CD4-positive, CD25-positive, alpha-beta regulatory T cell (primary cell): ENCODE results near the gene PEX11A. TPM values are rescaled to one million over a fixed set of nuclear protein-coding genes. Genes with fewer than 3 reads are reported as not detected.

ENCODE experiments used
- ATAC-seq, 2 donors: fragments of 150-1000 bp; cut with Tn5 transposase; one replicate each; pipeline ENCODE4 v1.10.0; 2021; ENCODE audit warnings: low read depth in 2 of 2, moderate number of reproducible peaks in 2 of 2, moderate library complexity in 1 of 2
- DNase-seq, 3 donors: peaks; one replicate each; pipeline versions ENCODE4 v3.0.0 to v3.0.0-alpha.2; 2012 to 2022; ENCODE audit warnings: mixed read lengths in 1 of 3
- H3K27ac ChIP-seq: one replicate; pipeline ENCODE4 v1.7.0; 2013; ENCODE audit warnings: mild to moderate bottlenecking, low read length; ENCODE audit not compliant: insufficient read depth, poor library complexity, severe bottlenecking
- H3K27me3 ChIP-seq: one replicate; pipeline ENCODE4 v1.7.0; 2013; ENCODE audit warnings: low read length; ENCODE audit not compliant: control insufficient read depth, insufficient read depth
- H3K36me3 ChIP-seq: one replicate; pipeline ENCODE4 v1.7.0; 2013; ENCODE audit warnings: mild to moderate bottlenecking, low read length, moderate library complexity; ENCODE audit not compliant: control insufficient read depth, insufficient read depth
- H3K4me1 ChIP-seq: 2 replicates; pipeline ENCODE4 v1.7.0; 2013; ENCODE audit warnings: mild to moderate bottlenecking, low read length; ENCODE audit not compliant: insufficient read depth, control insufficient read depth, poor library complexity, severe bottlenecking
- H3K4me3 ChIP-seq: one replicate; pipeline ENCODE4 v1.7.0; 2013; ENCODE audit warnings: low read depth, mild to moderate bottlenecking, low read length, moderate library complexity
- H3K9me3 ChIP-seq, 2 experiments: 1 replicate in 1 of 2; 2 replicates in 1 of 2; pipeline ENCODE4 v1.7.0; 2013; ENCODE audit warnings: low read length in 2 of 2, mild to moderate bottlenecking in 1 of 2, moderate library complexity in 1 of 2; ENCODE audit not compliant: control insufficient read depth in 2 of 2
- H3K27ac Mint-ChIP-seq, 3 donors: one replicate each; pipeline ENCODE4 v1.8.0; 2020 to 2022; ENCODE audit warnings: mild to moderate bottlenecking in 3 of 3, mixed read lengths in 3 of 3, moderate library complexity in 2 of 3
- H3K27me3 Mint-ChIP-seq: one replicate; pipeline ENCODE4 v1.8.0; 2022; ENCODE audit warnings: mild to moderate bottlenecking, mixed read lengths
- H3K36me3 Mint-ChIP-seq: one replicate; pipeline ENCODE4 v1.8.0; 2020; ENCODE audit warnings: mixed read lengths
- H3K4me1 Mint-ChIP-seq, 4 donors: one replicate each; pipeline ENCODE4 v1.8.0; 2020 to 2022; ENCODE audit warnings: mixed read lengths in 4 of 4, mild to moderate bottlenecking in 1 of 4
- H3K4me3 Mint-ChIP-seq, 4 donors: one replicate each; pipeline ENCODE4 v1.8.0; 2020 to 2022; ENCODE audit warnings: mild to moderate bottlenecking in 4 of 4, mixed read lengths in 4 of 4, moderate library complexity in 3 of 4
- H3K9me3 Mint-ChIP-seq, 7 donors: one replicate each; pipeline ENCODE4 v1.8.0; 2020 to 2022; ENCODE audit warnings: mixed read lengths in 7 of 7, mild to moderate bottlenecking in 3 of 7, moderate library complexity in 2 of 7
- polyA plus RNA-seq, 4 donors: library from polyadenylated mRNA; unstranded; fragments of 300-500 nt; fragmentation: Illumina TruSeq; gene quantifications; one replicate each; pipeline ENCODE4 v1.2.3, GENCODE V29; 2021
- total RNA-seq: library from RNA; stranded (reverse); gene quantifications from one replicate; pipeline ENCODE4 v1.2.3, GENCODE V29; 2022

PEX11A gene
- total and polyA plus RNA-seq, 5 donors from 2014 or later: 1.2 to 3.7 (median 1.7) TPM; not detected in 1

GRCh38 chr15:89662893-89663626, 27.5 kb downstream of the PEX11A start:
- no peak for ATAC-seq

GRCh38 chr15:89660556-89660955, 30.0 kb downstream of the PEX11A start:
- Mint-ChIP-seq H3K4me1 (peaks cover 0 to 8% (median 4%) of the 10 kb centered on the region in 4 donors), H3K27ac (no peak overlapping the region), H3K9me3 (no peaks in the 10 kb centered on the region), H3K27me3 (peaks cover 72% of the 10 kb centered on the region), H3K36me3 (no peaks in the 10 kb centered on the region), H3K4me3 (no peak overlapping the region)
- H3K4me3 ChIP-seq: no peak overlapping the region
- no peaks in the 10 kb centered on the region for H3K9me3 ChIP-seq
- ATAC-seq: no peak
- no peak for DNase-seq
- peaks cover 25% of the 10 kb centered on the region for H3K27me3 ChIP-seq
- H3K4me1 ChIP-seq: no peaks in the 10 kb centered on the region
- H3K27ac ChIP-seq: no peak overlapping the region
- H3K36me3 ChIP-seq: no peaks in the 10 kb centered on the region

More at GRCh38 chr15:89662893-89663626, 27.5 kb downstream of the PEX11A start:
- Histone ChIP-seq H3K4me1 (no peaks in the 10 kb centered on the region), H3K27me3 (peaks cover 12% of the 10 kb centered on the region), H3K27ac (no peak overlapping the region), H3K4me3 (no peak overlapping the region), H3K36me3 (no peaks in the 10 kb centered on the region), H3K9me3 (no peaks in the 10 kb centered on the region)
- no peaks in the 10 kb centered on the region for H3K36me3 Mint-ChIP-seq
- peaks cover 63% of the 10 kb centered on the region for H3K27me3 Mint-ChIP-seq
- peaks cover 0 to 4% (median 0%) of the 10 kb centered on the region in 4 donors for H3K4me1 Mint-ChIP-seq
- DNase-seq: no peak
- peak overlapping the region in 1 of 3 donors; percentile 53 for H3K27ac Mint-ChIP-seq
- no peaks in the 10 kb centered on the region for H3K9me3 Mint-ChIP-seq
- no peak overlapping the region for H3K4me3 Mint-ChIP-seq

- ATAC-seq (no peak), DNase-seq (no peak)
- Mint-ChIP-seq H3K27me3 (peaks cover 70% of the 10 kb centered on the region), H3K4me1 (peaks cover 0 to 10% (median 6%) of the 10 kb centered on the region in 4 donors), H3K9me3 (no peaks in the 10 kb centered on the region), H3K4me3 (no peak overlapping the region), H3K36me3 (no peaks in the 10 kb centered on the region), H3K27ac (no peak overlapping the region)
- H3K4me3 ChIP-seq: no peak overlapping the region
- H3K4me1 ChIP-seq: peaks cover 11% of the 10 kb centered on the region
- no peaks in the 10 kb centered on the region for H3K36me3 ChIP-seq
- H3K9me3 ChIP-seq: no peaks in the 10 kb centered on the region
- H3K27ac ChIP-seq: no peak overlapping the region
- H3K27me3 ChIP-seq: peaks cover 19% of the 10 kb centered on the region
These were observed 31.3 kb downstream of the PEX11A start for GRCh38 chr15:89659295-89659694.

- Mint-ChIP-seq H3K27ac (no peak overlapping the region), H3K4me1 (peaks cover 0 to 12% (median 7%) of the 10 kb centered on the region in 4 donors), H3K27me3 (peaks cover 80% of the 10 kb centered on the region), H3K36me3 (no peaks in the 10 kb centered on the region), H3K9me3 (no peaks in the 10 kb centered on the region), H3K4me3 (no peak overlapping the region)
- ATAC-seq (no peak), DNase-seq (no peak)
- no peak overlapping the region for H3K27ac ChIP-seq
- H3K27me3 ChIP-seq: peaks cover 20% of the 10 kb centered on the region
- no peak overlapping the region for H3K4me3 ChIP-seq
- H3K9me3 ChIP-seq: no peaks in the 10 kb centered on the region
- H3K36me3 ChIP-seq: no peaks in the 10 kb centered on the region
- peaks cover 11% of the 10 kb centered on the region for H3K4me1 ChIP-seq
These were observed 32.8 kb downstream of the PEX11A start for GRCh38 chr15:89657686-89658200.

GRCh38 chr15:89656116-89656815, 34.3 kb downstream of the PEX11A start:
- H3K4me1 Mint-ChIP-seq: peaks cover 0 to 12% (median 7%) of the 10 kb centered on the region in 4 donors
- no peaks in the 10 kb centered on the region for H3K36me3 Mint-ChIP-seq
- Histone ChIP-seq H3K27me3 (peaks cover 20% of the 10 kb centered on the region), H3K4me1 (peaks cover 11% of the 10 kb centered on the region), H3K4me3 (no peak overlapping the region), H3K27ac (no peak overlapping the region), H3K36me3 (no peaks in the 10 kb centered on the region), H3K9me3 (no peaks in the 10 kb centered on the region)
- ATAC-seq (no peak), DNase-seq (no peak)
- H3K9me3 Mint-ChIP-seq: no peaks in the 10 kb centered on the region
- no peak overlapping the region for H3K27ac Mint-ChIP-seq
- H3K27me3 Mint-ChIP-seq: peaks cover 69% of the 10 kb centered on the region
- peak overlapping the region; percentile 39 to 78 (median 58) for H3K4me3 Mint-ChIP-seq

- no peaks in the 10 kb centered on the region for H3K9me3 Mint-ChIP-seq
- no peaks in the 10 kb centered on the region for H3K36me3 Mint-ChIP-seq
- Histone ChIP-seq H3K4me1 (peaks cover 11% of the 10 kb centered on the region), H3K9me3 (no peaks in the 10 kb centered on the region), H3K36me3 (no peaks in the 10 kb centered on the region), H3K4me3 (no peak within 1 kb of the TSS), H3K27ac (no peak within 1 kb of the TSS), H3K27me3 (peaks cover 16% of the 10 kb centered on the region)
- peaks cover 0 to 12% (median 7%) of the 10 kb centered on the region in 4 donors for H3K4me1 Mint-ChIP-seq
- DNase-seq: no peak
- no peak for ATAC-seq
- H3K27me3 Mint-ChIP-seq: peaks cover 61% of the 10 kb centered on the region
- H3K27ac Mint-ChIP-seq: peak within 1 kb of the TSS in 1 of 3 donors; percentile 44
- H3K4me3 Mint-ChIP-seq: peak within 1 kb of the TSS; percentile 39 to 78 (median 58)
These were observed 35.4 kb downstream of the PEX11A start, which contains the start of gene KIF7 for GRCh38 chr15:89654847-89655805. KIF7 (minus strand) TSS chr15:89655467; CDS start chr15:89652930, 2,537 bp downstream.

GRCh38 chr15:89654301-89654761, 36.2 kb downstream of the PEX11A start:
- H3K27ac ChIP-seq: no peak overlapping the region
- H3K27ac Mint-ChIP-seq: peak overlapping the region in 1 of 3 donors; percentile 44
- H3K9me3 Mint-ChIP-seq: no peaks in the 10 kb centered on the region
- H3K4me3 ChIP-seq: no peak overlapping the region
- peak overlapping the region in 3 of 4 donors; percentile 22 to 86 (median 61) for H3K4me3 Mint-ChIP-seq
- peaks cover 0 to 12% (median 7%) of the 10 kb centered on the region in 4 donors for H3K4me1 Mint-ChIP-seq
- H3K9me3 ChIP-seq: no peaks in the 10 kb centered on the region
- H3K36me3 ChIP-seq: no peaks in the 10 kb centered on the region
- no peaks in the 10 kb centered on the region for H3K36me3 Mint-ChIP-seq
- ATAC-seq: no peak
- peaks cover 16% of the 10 kb centered on the region for H3K27me3 ChIP-seq
- peaks cover 56% of the 10 kb centered on the region for H3K27me3 Mint-ChIP-seq
- peaks cover 11% of the 10 kb centered on the region for H3K4me1 ChIP-seq
- no peak for DNase-seq
